HepG2 (cell line): ENCODE data around the gene TELO2. TPM values are rescaled to one million over a fixed set of nuclear protein-coding genes. Genes with fewer than 3 reads are reported as not detected.

Experiments used
- ARID5B ChIP-seq: IDR thresholded peaks from 2 replicates; pipeline ENCODE4 v1.4.0; 2020; ENCODE audit warnings: mild to moderate bottlenecking, missing genetic modification reagents
- ATF5 ChIP-seq: sonication (generic); formaldehyde crosslinking; IDR thresholded peaks from 2 replicates; pipeline ENCODE4 v1.4.0; 2020; ENCODE audit warnings: mild to moderate bottlenecking, low read depth, missing genetic modification reagents
- EZH2 ChIP-seq: conservative IDR thresholded peaks from 2 replicates; pipeline ENCODE4 v1.6.1; 2012; ENCODE audit warnings: mild to moderate bottlenecking, low read depth, low read length, moderate library complexity
- FOXO1 ChIP-seq: sonication (generic); formaldehyde crosslinking; IDR thresholded peaks from 2 replicates; pipeline ENCODE4 v1.4.0; 2020; ENCODE audit warnings: missing genetic modification reagents
- GATA4 ChIP-seq: sonication (generic); IDR thresholded peaks from 2 replicates; pipeline ENCODE4 v1.6.1; 2016; ENCODE audit warnings: antibody characterized with exemption, low read depth, borderline replicate concordance
- KDM5A ChIP-seq: fragments of 200-600 bp; sonication (generic); IDR thresholded peaks from 2 replicates; pipeline ENCODE4 v1.7.0; 2018; ENCODE audit warnings: antibody characterized with exemption, mild to moderate bottlenecking, low read length, borderline replicate concordance
- MXD4 ChIP-seq: IDR thresholded peaks from 2 replicates; pipeline ENCODE4 v1.6.1; 2016; ENCODE audit warnings: mild to moderate bottlenecking, missing biosample characterization, missing genetic modification reagents
- NR2F2 ChIP-seq: IDR thresholded peaks from 2 replicates; pipeline ENCODE4 v1.6.1; 2012; ENCODE audit warnings: low read depth, inconsistent platforms, borderline replicate concordance
- NRL ChIP-seq: sonication (generic); formaldehyde crosslinking; IDR thresholded peaks from 2 replicates; pipeline ENCODE4 v1.5.0; 2020; ENCODE audit warnings: missing genetic modification reagents, mild to moderate bottlenecking, moderate library complexity, borderline replicate concordance
- POLR2A ChIP-seq, 2 experiments: IDR thresholded peaks; 2 replicates each; pipeline ENCODE4 v1.6.1; 2011; ENCODE audit warnings: low read depth in 2 of 2, low read length in 2 of 2, mild to moderate bottlenecking in 1 of 2, moderate library complexity in 1 of 2; ENCODE audit not compliant: insufficient read depth in 1 of 2
- TRIM22 ChIP-seq: fragments of 450-650 bp; IDR thresholded peaks from 2 replicates; pipeline ENCODE4 v1.6.1; 2017
- ZNF142 ChIP-seq: sonication (generic); formaldehyde crosslinking; IDR thresholded peaks from 2 replicates; pipeline ENCODE4 v1.4.0; 2020; ENCODE audit warnings: missing genetic modification reagents
- ZNF333 ChIP-seq: sonication (generic); formaldehyde crosslinking; IDR thresholded peaks from 2 replicates; pipeline ENCODE4 v1.4.0; 2020; ENCODE audit warnings: mild to moderate bottlenecking, missing genetic modification reagents, borderline replicate concordance
- ZNF33A ChIP-seq: sonication (generic); formaldehyde crosslinking; IDR thresholded peaks from 2 replicates; pipeline ENCODE4 v1.5.1; 2020; ENCODE audit warnings: missing genetic modification reagents, mild to moderate bottlenecking, moderate library complexity, borderline replicate concordance
- ZNF562 ChIP-seq: sonication (generic); formaldehyde crosslinking; IDR thresholded peaks from 2 replicates; pipeline ENCODE4 v1.8.0; 2022; ENCODE audit warnings: missing genetic modification reagents, borderline replicate concordance
- ZNF589 ChIP-seq: sonication (generic); formaldehyde crosslinking; conservative IDR thresholded peaks from 2 replicates; pipeline ENCODE4 v1.8.0; 2022; ENCODE audit warnings: mild to moderate bottlenecking, moderate library complexity, missing genetic modification reagents
- polyA plus RNA-seq, 8 experiments: library from polyadenylated mRNA; depleted of rRNA in 3 of 8; stranded (reverse) in 7 of 8; unstranded in 1 of 8; fragments of >200 nt; fragmentation: Illumina TruSeq in 4 of 8; extraction: Trizol in 4 of 8; gene quantifications; 2 replicates each; pipeline versions ENCODE4 v1.2.1 to v1.2.3, GENCODE V29; 2011 to 2016; ENCODE audit warnings: low read depth in 4 of 8, missing spikeins in 1 of 8, mixed read lengths in 1 of 8; ENCODE audit not compliant: insufficient read depth in 1 of 8
- total RNA-seq, 5 experiments: library from RNA; depleted of rRNA; stranded (reverse); fragments of >200 nt; fragmentation: Illumina TruSeq; extraction: Trizol; gene quantifications; 2 replicates each; pipeline ENCODE4 v1.2.3, GENCODE V29; 2016; ENCODE audit warnings: low read depth in 1 of 5

The TELO2 gene
- total and polyA plus RNA-seq, 2 of the 13 experiments (the other 11 are each of a cell fraction or from before 2014, with no cell fraction given), result 10.1 to 17.9 TPM

GRCh38 chr16:1492923-1493745 lies at the start of gene TELO2 (continued):
- TF ChIP-seq ZNF333 (no peak; the same call in 1 of the 2 replicates), ZNF142 (CRISPR knock-in tag) (0 out of 2 replicates have a peak, but pooled peaks have one; percentile 24), NR2F2 (peak; percentile 42; the same call in 1 of the 2 replicates), TRIM22 (no peak), FOXO1 (CRISPR knock-in tag) (peak; percentile 22; the same call in 1 of the 2 replicates), ZNF562 (CRISPR knock-in tag) (no peak), ZNF589 (CRISPR knock-in tag) (no peak), NRL (CRISPR knock-in tag) (peak; percentile 81; the same call in 1 of the 2 replicates), ARID5B (CRISPR knock-in tag) (0 out of 2 replicates have a peak, but pooled peaks have one; percentile 12), KDM5A (peak; percentile 94), EZH2 (no peak), ZNF33A (CRISPR knock-in tag) (no peak), MXD4 (CRISPR knock-in tag) (peak; percentile 85; the same call in 1 of the 2 replicates), POLR2A (IDR thresholded peaks at IDR 0.05; ENCODE audit: insufficient read depth in 1 of 2, low read depth in 2 of 2, low read length in 2 of 2) (peak; percentile 71 to 83; a peak in 3 of 4 replicates), ATF5 (no peak), GATA4 (no peak)
